ENCODE measurements around the gene TMEM184A.
A peak's percentile ranks its signal among the peaks of the same experiment; 100 is the strongest.

The TMEM184A gene

DNA sequence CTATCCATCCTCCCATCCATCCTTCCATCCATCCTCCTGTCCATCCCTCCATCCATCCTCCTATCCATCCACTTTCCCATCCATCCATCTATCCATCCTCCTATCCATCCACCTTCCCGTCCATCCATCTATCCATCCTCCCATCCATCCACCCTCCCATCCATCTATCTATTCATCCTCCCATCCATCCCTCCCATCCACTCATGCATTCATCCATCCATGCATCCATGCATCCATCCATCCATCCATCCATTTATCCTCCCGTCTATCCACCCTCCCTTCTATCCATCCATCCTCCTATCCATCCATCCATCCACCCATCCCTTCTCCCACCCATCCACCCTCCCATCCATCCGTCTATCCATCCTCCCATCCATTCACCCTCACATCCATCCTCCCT lies 39.0 kb upstream of the TMEM184A start:
- no peak overlapping the region for H2AK5ac ChIP-seq (ENCODE audit: low read length)
- no peak overlapping the region for H3K27ac ChIP-seq (ENCODE audit: low read depth, low read length)
- H2BK120ac ChIP-seq (ENCODE audit: insufficient read depth, low read length, poor library complexity): no peak overlapping the region
- DNase-seq: no peak
- H3K14ac ChIP-seq (ENCODE audit: low read length): no peak overlapping the region
- no peak overlapping the region for H3K4ac ChIP-seq (ENCODE audit: low read depth, low read length)
- no peaks in the 10 kb centered on the region for H3K36me3 ChIP-seq (ENCODE audit: control insufficient read depth in 1 of 2, insufficient read depth in 2 of 2, low read length in 2 of 2)
- H2BK5ac ChIP-seq (ENCODE audit: low read depth, low read length, poor library complexity): no peak overlapping the region
- no peaks in the 10 kb centered on the region for H3K79me2 ChIP-seq (ENCODE audit: control insufficient read depth, insufficient read depth, low read length, poor library complexity)
- H2AFZ ChIP-seq (ENCODE audit: insufficient read depth, low read length, poor library complexity): no peak overlapping the region
- 98% methylated on average over 3 of the region's 3 CpGs for WGBS (ENCODE audit: extremely low coverage, insufficient coverage, insufficient read length)
- H3K23ac ChIP-seq (ENCODE audit: low read length): no peak overlapping the region
- no peak overlapping the region for H4K8ac ChIP-seq (ENCODE audit: low read depth, low read length)
- H2BK12ac ChIP-seq (ENCODE audit: low read length): no peak overlapping the region
- no peak overlapping the region for H3K18ac ChIP-seq (ENCODE audit: low read length)
- H3K9me3 ChIP-seq (ENCODE audit: insufficient read depth, low read depth, low read length): no peaks in the 10 kb centered on the region
- no peak overlapping the region for H3K4me2 ChIP-seq (ENCODE audit: low read length)
- no peaks in the 10 kb centered on the region for H3K4me1 ChIP-seq (ENCODE audit: control insufficient read depth in 1 of 2, insufficient read depth in 2 of 2, low read length in 2 of 2)
- H4K12ac ChIP-seq (ENCODE audit: low read depth, low read length): no peak overlapping the region
- H3K27me3 ChIP-seq (ENCODE audit: insufficient read depth, low read length): no peaks in the 10 kb centered on the region
- H3K4me3 ChIP-seq (ENCODE audit: low read depth, low read length): no peak overlapping the region
- no peaks in the 10 kb centered on the region for H3K79me1 ChIP-seq (ENCODE audit: low read length)
- H3K9ac ChIP-seq (ENCODE audit: low read length): no peak overlapping the region
- H4K91ac ChIP-seq (ENCODE audit: low read depth, low read length): no peak overlapping the region

DNA sequence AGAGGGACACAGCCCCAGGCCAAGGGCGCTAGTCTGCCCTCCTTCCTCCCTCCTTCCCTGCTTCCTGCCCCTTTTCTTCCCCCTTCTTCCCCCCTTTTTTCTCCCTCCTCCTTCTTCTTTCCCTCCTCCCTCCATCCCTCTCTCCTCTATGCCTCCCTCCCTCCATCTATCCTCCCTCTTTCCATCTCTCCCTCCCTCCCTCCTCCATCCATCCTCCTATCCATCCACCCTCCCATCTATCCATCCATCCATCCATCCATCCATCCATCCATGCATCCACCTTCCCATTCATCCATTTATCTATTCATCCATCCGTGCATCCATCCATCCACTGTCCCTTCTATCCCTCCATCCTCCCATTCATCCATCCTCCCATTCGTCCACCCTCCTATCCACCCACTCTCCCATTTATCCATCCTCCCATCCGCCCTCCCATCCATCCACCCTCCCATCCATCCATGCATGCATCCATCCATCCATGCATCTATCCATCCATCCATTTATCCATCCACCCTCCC lies 38.0 kb upstream of the TMEM184A start:
- Histone ChIP-seq H3K23ac (ENCODE audit: low read length) (no peak overlapping the region), H3K4me1 (ENCODE audit: control insufficient read depth in 1 of 2, insufficient read depth in 2 of 2, low read length in 2 of 2) (no peaks in the 10 kb centered on the region), H4K12ac (ENCODE audit: low read depth, low read length) (no peak overlapping the region), H2BK5ac (ENCODE audit: low read depth, low read length, poor library complexity) (no peak overlapping the region), H2AK5ac (ENCODE audit: low read length) (no peak overlapping the region), H4K91ac (ENCODE audit: low read depth, low read length) (no peak overlapping the region), H2BK120ac (ENCODE audit: insufficient read depth, low read length, poor library complexity) (no peak overlapping the region), H3K9ac (ENCODE audit: low read length) (no peak overlapping the region), H2AFZ (ENCODE audit: insufficient read depth, low read length, poor library complexity) (no peak overlapping the region), H2BK12ac (ENCODE audit: low read length) (no peak overlapping the region), H3K9me3 (ENCODE audit: insufficient read depth, low read depth, low read length) (peaks cover 3% of the 10 kb centered on the region), H4K8ac (ENCODE audit: low read depth, low read length) (no peak overlapping the region), H3K27ac (ENCODE audit: low read depth, low read length) (no peak overlapping the region), H3K4ac (ENCODE audit: low read depth, low read length) (no peak overlapping the region), H3K79me1 (ENCODE audit: low read length) (no peaks in the 10 kb centered on the region), H3K79me2 (ENCODE audit: control insufficient read depth, insufficient read depth, low read length, poor library complexity) (no peaks in the 10 kb centered on the region), H3K27me3 (ENCODE audit: insufficient read depth, low read length) (no peaks in the 10 kb centered on the region), H3K18ac (ENCODE audit: low read length) (no peak overlapping the region), H3K4me3 (ENCODE audit: low read depth, low read length) (no peak overlapping the region), H3K14ac (ENCODE audit: low read length) (no peak overlapping the region), H3K4me2 (ENCODE audit: low read length) (no peak overlapping the region), H3K36me3 (ENCODE audit: control insufficient read depth in 1 of 2, insufficient read depth in 2 of 2, low read length in 2 of 2) (no peaks in the 10 kb centered on the region)
- DNase-seq: no peak
- 100% methylated on average over 3 of the region's 4 CpGs for WGBS (ENCODE audit: extremely low coverage, insufficient coverage, insufficient read length)

DNA sequence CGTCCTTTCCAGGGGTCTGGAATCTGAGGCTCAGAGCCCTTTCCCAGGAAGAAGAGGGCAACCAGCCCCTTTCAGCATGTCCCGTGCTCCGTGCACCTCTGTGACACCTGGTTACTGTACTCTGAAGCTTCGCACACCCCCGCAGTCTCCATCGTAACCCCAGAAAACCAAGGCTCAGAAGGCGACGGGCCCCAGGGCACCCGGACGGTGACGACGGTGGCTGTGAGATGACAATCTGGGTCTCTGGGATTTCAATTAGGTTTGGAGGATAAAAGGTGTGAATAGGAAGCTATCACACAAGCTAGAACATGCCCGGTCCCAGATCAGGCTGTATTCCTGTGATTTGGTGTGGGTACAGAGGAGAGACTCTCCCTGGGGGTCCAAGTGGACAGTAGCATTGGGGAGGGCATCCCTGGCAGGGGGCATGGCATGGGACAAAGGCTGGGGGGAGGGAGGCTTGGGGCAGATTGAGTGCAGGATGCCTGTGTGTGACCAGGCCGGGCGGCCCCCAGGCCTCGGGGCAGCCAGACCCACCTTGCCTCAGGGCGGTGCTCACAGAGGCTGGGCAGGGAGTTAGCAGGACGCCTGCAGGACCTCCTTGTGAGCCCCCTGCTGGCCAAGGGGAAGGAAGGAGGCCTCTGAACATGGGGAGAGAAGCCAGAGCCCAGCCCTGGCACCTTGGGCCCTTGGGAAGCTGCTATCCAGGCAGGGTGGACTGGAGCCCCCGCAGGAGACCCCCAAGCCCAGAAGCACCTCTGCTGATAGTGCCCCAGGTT lies 37.3 kb upstream of the TMEM184A start:
- H3K79me1 ChIP-seq (ENCODE audit: low read length): no peaks in the 10 kb centered on the region
- no peak overlapping the region for H2BK120ac ChIP-seq (ENCODE audit: insufficient read depth, low read length, poor library complexity)
- H4K8ac ChIP-seq (ENCODE audit: low read depth, low read length): no peak overlapping the region
- no peaks in the 10 kb centered on the region for H3K79me2 ChIP-seq (ENCODE audit: control insufficient read depth, insufficient read depth, low read length, poor library complexity)
- H3K36me3 ChIP-seq (ENCODE audit: control insufficient read depth in 1 of 2, insufficient read depth in 2 of 2, low read length in 2 of 2): no peaks in the 10 kb centered on the region
- no peak overlapping the region for H4K91ac ChIP-seq (ENCODE audit: low read depth, low read length)
- WGBS (ENCODE audit: extremely low coverage, insufficient coverage, insufficient read length): no CpG with 5 or more reads among the region's 19 CpGs
- H3K18ac ChIP-seq (ENCODE audit: low read length): no peak overlapping the region
- H3K4ac ChIP-seq (ENCODE audit: low read depth, low read length): no peak overlapping the region
- H3K4me3 ChIP-seq (ENCODE audit: low read depth, low read length): no peak overlapping the region
- H3K4me1 ChIP-seq (ENCODE audit: control insufficient read depth in 1 of 2, insufficient read depth in 2 of 2, low read length in 2 of 2): no peaks in the 10 kb centered on the region
- H2AK5ac ChIP-seq (ENCODE audit: low read length): no peak overlapping the region
- H3K9me3 ChIP-seq (ENCODE audit: insufficient read depth, low read depth, low read length): peaks cover 10% of the 10 kb centered on the region
- no peak overlapping the region for H2BK12ac ChIP-seq (ENCODE audit: low read length)
- no peaks in the 10 kb centered on the region for H3K27me3 ChIP-seq (ENCODE audit: insufficient read depth, low read length)
- no peak overlapping the region for H3K14ac ChIP-seq (ENCODE audit: low read length)
- H2BK5ac ChIP-seq (ENCODE audit: low read depth, low read length, poor library complexity): no peak overlapping the region
- H3K4me2 ChIP-seq (ENCODE audit: low read length): no peak overlapping the region
- no peak overlapping the region for H3K27ac ChIP-seq (ENCODE audit: low read depth, low read length)
- no peak overlapping the region for H2AFZ ChIP-seq (ENCODE audit: insufficient read depth, low read length, poor library complexity)
- H4K12ac ChIP-seq (ENCODE audit: low read depth, low read length): no peak overlapping the region
- H3K9ac ChIP-seq (ENCODE audit: low read length): no peak overlapping the region
- peak in 1 of 2 donors; percentile 49 for DNase-seq
- H3K23ac ChIP-seq (ENCODE audit: low read length): no peak overlapping the region

DNA sequence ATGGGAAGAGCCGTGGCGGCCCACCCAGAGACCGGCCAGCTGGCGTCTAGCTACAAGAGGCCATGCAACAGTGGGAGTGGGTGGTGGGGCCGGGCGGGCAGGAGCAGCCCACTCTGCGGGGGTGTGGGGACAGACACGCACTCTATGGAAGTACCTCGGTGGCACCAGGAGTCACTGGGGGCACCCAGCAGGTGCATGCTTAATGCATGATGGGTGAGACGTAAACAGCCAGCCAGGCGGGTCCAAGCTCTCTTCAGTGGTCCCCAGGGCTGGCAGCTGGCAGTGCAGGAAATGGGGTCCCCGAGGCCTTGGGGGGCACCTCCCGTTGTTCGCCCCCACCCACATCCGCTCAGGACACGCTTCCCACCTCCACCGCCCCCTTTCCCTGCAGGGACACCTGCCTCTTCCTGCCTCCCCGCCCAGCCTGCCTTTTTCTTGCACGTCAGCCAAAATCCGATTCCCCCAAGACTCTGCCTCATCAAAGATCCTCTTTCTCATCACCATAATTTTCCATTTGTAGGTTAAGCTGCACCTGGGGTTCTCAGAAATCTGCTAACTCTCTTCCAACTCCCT lies 36.4 kb upstream of the TMEM184A start:
- no peaks in the 10 kb centered on the region for H3K27me3 ChIP-seq (ENCODE audit: insufficient read depth, low read length)
- no peak overlapping the region for H3K9ac ChIP-seq (ENCODE audit: low read length)
- H3K79me1 ChIP-seq (ENCODE audit: low read length): no peaks in the 10 kb centered on the region
- no peak overlapping the region for H3K18ac ChIP-seq (ENCODE audit: low read length)
- H4K12ac ChIP-seq (ENCODE audit: low read depth, low read length): no peak overlapping the region
- WGBS (ENCODE audit: extremely low coverage, insufficient coverage, insufficient read length): no CpG with 5 or more reads among the region's 20 CpGs
- H2BK5ac ChIP-seq (ENCODE audit: low read depth, low read length, poor library complexity): no peak overlapping the region
- no peak overlapping the region for H3K4me2 ChIP-seq (ENCODE audit: low read length)
- peaks cover 12% of the 10 kb centered on the region for H3K9me3 ChIP-seq (ENCODE audit: insufficient read depth, low read depth, low read length)
- H3K4me1 ChIP-seq (ENCODE audit: control insufficient read depth in 1 of 2, insufficient read depth in 2 of 2, low read length in 2 of 2): no peaks in the 10 kb centered on the region
- no peak overlapping the region for H3K14ac ChIP-seq (ENCODE audit: low read length)
- no peak overlapping the region for H3K27ac ChIP-seq (ENCODE audit: low read depth, low read length)
- H3K4me3 ChIP-seq (ENCODE audit: low read depth, low read length): no peak overlapping the region
- no peak overlapping the region for H2BK12ac ChIP-seq (ENCODE audit: low read length)
- no peak overlapping the region for H4K91ac ChIP-seq (ENCODE audit: low read depth, low read length)
- H3K79me2 ChIP-seq (ENCODE audit: control insufficient read depth, insufficient read depth, low read length, poor library complexity): no peaks in the 10 kb centered on the region
- no peak overlapping the region for H3K4ac ChIP-seq (ENCODE audit: low read depth, low read length)
- no peak for DNase-seq
- no peak overlapping the region for H3K23ac ChIP-seq (ENCODE audit: low read length)
- no peak overlapping the region for H2AFZ ChIP-seq (ENCODE audit: insufficient read depth, low read length, poor library complexity)
- no peak overlapping the region for H2AK5ac ChIP-seq (ENCODE audit: low read length)
- H4K8ac ChIP-seq (ENCODE audit: low read depth, low read length): no peak overlapping the region
- no peaks in the 10 kb centered on the region for H3K36me3 ChIP-seq (ENCODE audit: control insufficient read depth in 1 of 2, insufficient read depth in 2 of 2, low read length in 2 of 2)
- H2BK120ac ChIP-seq (ENCODE audit: insufficient read depth, low read length, poor library complexity): no peak overlapping the region
